Activated T-cell treated with anti-CD3 and anti-CD28 coated beads, Interleukin-2, amount 50 U/mL, for 1 hour (primary cell): Measurements from ENCODE around the gene GLP2R.
"Not testable (repeated sequence)": the region's sequence is repeated elsewhere in the genome, so short reads cannot be mapped to it uniquely, and the experiment has no call there.

Source experiments
- DNase-seq: peaks from one replicate; pipeline ENCODE4 v3.0.0-alpha.2; 2020

The GLP2R gene

GRCh38 chr17:9900784-9901183, 75.1 kb downstream of the GLP2R start:
- no peak for DNase-seq

- DNase-seq = no peak
Measured at GRCh38 chr17:9902120-9902519, 76.4 kb downstream of the GLP2R start.

GRCh38 chr17:9904277-9905077, 78.8 kb downstream of the GLP2R start:
- no peak for DNase-seq

GRCh38 chr17:9905078-9905415, 79.3 kb downstream of the GLP2R start, which contains the start of gene RCVRN:
TSS of gene RCVRN (minus strand) at chr17:9905271. CDS start at chr17:9905180, 91 bp downstream.
- DNase-seq = no peak

- no peak for DNase-seq
Measured at GRCh38 chr17:9905902-9906301, 80.2 kb downstream of the GLP2R start.

GRCh38 chr17:9906616-9907015, 80.9 kb downstream of the GLP2R start:
- no peak for DNase-seq

- DNase-seq = no peak
Measured at GRCh38 chr17:9907131-9907530, 81.4 kb downstream of the GLP2R start.

- DNase-seq = no peak
Measured at GRCh38 chr17:9907883-9908648, 82.3 kb downstream of the GLP2R start.

GRCh38 chr17:9908649-9909042, 82.9 kb downstream of the GLP2R start:
- DNase-seq = no peak

- no peak for DNase-seq
Measured at GRCh38 chr17:9911089-9911488, 85.4 kb downstream of the GLP2R start.

GRCh38 chr17:9912121-9913099, 86.7 kb downstream of the GLP2R start:
- no peak for DNase-seq

GRCh38 chr17:9913476-9913875, 87.8 kb downstream of the GLP2R start:
- no peak for DNase-seq

- DNase-seq = no peak
Measured at GRCh38 chr17:9916108-9916507, 90.4 kb downstream of the GLP2R start.

- DNase-seq = no peak
Measured at GRCh38 chr17:9917131-9917530, 91.4 kb downstream of the GLP2R start.

- no peak for DNase-seq
Measured at GRCh38 chr17:9917801-9918200, 92.1 kb downstream of the GLP2R start.

GRCh38 chr17:9918352-9918751, 92.6 kb downstream of the GLP2R start:
- DNase-seq = no peak

- DNase-seq = no peak
Measured at GRCh38 chr17:9918804-9919352, 93.2 kb downstream of the GLP2R start.

GRCh38 chr17:9921216-9921615, 95.5 kb downstream of the GLP2R start:
- not testable (repeated sequence) for DNase-seq

- no peak for DNase-seq
Measured at GRCh38 chr17:9922012-9922848, 96.5 kb downstream of the GLP2R start.

- DNase-seq = peak; percentile 19
Measured at GRCh38 chr17:9924735-9925191, 99.0 kb downstream of the GLP2R start.

- no peak for DNase-seq
Measured at GRCh38 chr17:9925457-9925856, 99.7 kb downstream of the GLP2R start.
